Left hindlimb (tissue), 1 donor: ENCODE results near the gene RAP1B.
"Not testable (repeated sequence)": the region's sequence is repeated elsewhere in the genome, so short reads cannot be mapped to it uniquely, and the experiment has no call there.

Source experiments
- DNase-seq: peaks from one replicate; pipeline ENCODE4 v3.0.0-alpha.2; 2018

Gene RAP1B

GRCh38 chr12:68637439-68637838, 26.7 kb downstream of the RAP1B start:
- DNase-seq = not testable (repeated sequence)

GRCh38 chr12:68638171-68638570, 27.5 kb downstream of the RAP1B start:
- DNase-seq = no peak

- no peak for DNase-seq
Measured at GRCh38 chr12:68638721-68639395, 28.2 kb downstream of the RAP1B start.

- no peak for DNase-seq
Measured at GRCh38 chr12:68639396-68639767, 28.7 kb downstream of the RAP1B start.

- DNase-seq = no peak
Measured at GRCh38 chr12:68641138-68641537, 30.4 kb downstream of the RAP1B start.

GRCh38 chr12:68646484-68646883, 35.8 kb downstream of the RAP1B start:
- DNase-seq = no peak

- DNase-seq = no peak
Measured at GRCh38 chr12:68647507-68647906, 36.8 kb downstream of the RAP1B start.

GRCh38 chr12:68648179-68648578, 37.5 kb downstream of the RAP1B start:
- no peak for DNase-seq

GRCh38 chr12:68665016-68665569, 54.4 kb downstream of the RAP1B start:
- DNase-seq = no peak

- no peak for DNase-seq
Measured at GRCh38 chr12:68667291-68667690, 56.6 kb downstream of the RAP1B start.

GRCh38 chr12:68667896-68668295, 57.2 kb downstream of the RAP1B start:
- DNase-seq = no peak

GRCh38 chr12:68671179-68671578, 60.5 kb downstream of the RAP1B start:
- no peak for DNase-seq

GRCh38 chr12:68673788-68674187, 63.1 kb downstream of the RAP1B start:
- no peak for DNase-seq

GRCh38 chr12:68674376-68674775, 63.7 kb downstream of the RAP1B start:
- DNase-seq = no peak

GRCh38 chr12:68675101-68675842, 64.6 kb downstream of the RAP1B start:
- no peak for DNase-seq

GRCh38 chr12:68676854-68677253, 66.2 kb downstream of the RAP1B start:
- DNase-seq = not testable (repeated sequence)

GRCh38 chr12:68686262-68686594, 75.5 kb downstream of the RAP1B start:
- no peak for DNase-seq

- peak; percentile 98 for DNase-seq
Measured at GRCh38 chr12:68686595-68687521, 76.2 kb downstream of the RAP1B start, which contains the start of gene NUP107. NUP107 (plus strand) TSS chr12:68686978; CDS start chr12:68687066, 88 bp downstream.

- DNase-seq = no peak
Measured at GRCh38 chr12:68695454-68695853, 84.8 kb downstream of the RAP1B start.

- DNase-seq = no peak
Measured at GRCh38 chr12:68699486-68699885, 88.8 kb downstream of the RAP1B start.
